ENCODE measurements around the gene NDUFS2. TPM values are rescaled to one million over a fixed set of nuclear protein-coding genes. Genes with fewer than 3 reads are reported as not detected.

NDUFS2 gene
- total and polyA plus RNA-seq, 9 of the 15 experiments (the other 6 are each of a cell fraction or from before 2014, with no cell fraction given): 70.0 to 176 (median 141) TPM

GRCh38 chr1:161166669-161167548 is 35.3 kb upstream of the NDUFS2 start (continued):
- TF ChIP-seq BCLAF1 (IDR thresholded peaks at IDR 0.05; ENCODE audit: borderline replicate concordance in 1 of 2, control insufficient read depth in 1 of 2, low read depth in 2 of 2, low read length in 1 of 2) (0 out of 4 replicates have a peak, but pooled peaks of 1 of the 2 experiments have one; percentile 4), ZBTB8A (IDR thresholded peaks at IDR 0.05; ENCODE audit: partially characterized antibody) (no peak), GABPB1 (CRISPR knock-in tag; IDR thresholded peaks at IDR 0.05) (no peak), ZNF140 (CRISPR knock-in tag; IDR thresholded peaks at IDR 0.05) (no peak), ZNF766 (CRISPR knock-in tag; conservative IDR thresholded peaks at IDR 0.05) (no peak), EGR1 (conservative IDR thresholded peaks at IDR 0.05) (0 out of 2 replicates have a peak, but pooled peaks have one; percentile 19), FOXA1 (IDR thresholded peaks at IDR 0.05; ENCODE audit: borderline replicate concordance) (no peak), ZKSCAN3 (CRISPR knock-in tag; IDR thresholded peaks at IDR 0.05) (no peak), PRDM10 (IDR thresholded peaks at IDR 0.05; ENCODE audit: partially characterized antibody) (no peak), PATZ1 (CRISPR knock-in tag; IDR thresholded peaks at IDR 0.05; ENCODE audit: borderline replicate concordance) (no peak), SAFB (IDR thresholded peaks at IDR 0.05; ENCODE audit: borderline replicate concordance, low read depth, low read length) (no peak), COPS2 (conservative IDR thresholded peaks at IDR 0.05) (no peak), ZBTB34 (CRISPR knock-in tag; IDR thresholded peaks at IDR 0.05) (no peak), PRMT5 (CRISPR knock-in tag; IDR thresholded peaks at IDR 0.05) (no peak), ETV1 (tag; conservative IDR thresholded peaks at IDR 0.05; ENCODE audit: low read depth) (no peak), DPF2 (IDR thresholded peaks at IDR 0.05) (peak; percentile 7), NBN (IDR thresholded peaks at IDR 0.05; ENCODE audit: low read depth) (no peak; the same call in 1 of the 2 replicates)
